Stomach (tissue), 9 donors: ENCODE data around the gene KCNAB1. TPM values are rescaled to one million over a fixed set of nuclear protein-coding genes. Genes with fewer than 3 reads are reported as not detected.

Source experiments
- DNase-seq, 2 donors: peaks; one replicate each; pipeline versions ENCODE4 v3.0.0 to v3.0.0-alpha.2; 2013 to 2019
- H3K27ac ChIP-seq, 5 donors: fragments of 200-600 bp in 4 of 5; sonication (generic) in 4 of 5; one replicate each; pipeline ENCODE4 v1.5.1; 2013 to 2019; ENCODE audit warnings: mild to moderate bottlenecking in 1 of 5, moderate library complexity in 1 of 5
- H3K27me3 ChIP-seq, 3 donors: fragments of 200-600 bp; sonication (generic); one replicate each; pipeline ENCODE4 v1.5.1; 2017 to 2019; ENCODE audit warnings: mixed run types in 1 of 3
- H3K36me3 ChIP-seq, 4 donors: fragments of 200-600 bp; sonication (generic); 1 replicate in 3 of 4; 2 replicates in 1 of 4; pipeline ENCODE4 v1.5.1; 2016 to 2019
- H3K4me1 ChIP-seq, 4 donors: fragments of 200-600 bp; sonication (generic); one replicate each; pipeline ENCODE4 v1.5.1; 2016 to 2019
- H3K4me3 ChIP-seq, 4 donors: fragments of 200-600 bp; sonication (generic) in 3 of 4; one replicate each; pipeline ENCODE4 v1.5.1; 2016 to 2019; ENCODE audit warnings: mild to moderate bottlenecking in 1 of 4
- H3K9me3 ChIP-seq, 4 donors: fragments of 200-600 bp; sonication (generic); one replicate each; pipeline ENCODE4 v1.5.1; 2016 to 2019
- EP300 ChIP-seq: sonication (generic); formaldehyde crosslinking; IDR thresholded peaks from one replicate; pipeline ENCODE4 v1.6.1; 2017; ENCODE audit warnings: antibody characterized with exemption
- POLR2A ChIP-seq, 4 donors: fragments of 450-650 bp; IDR thresholded peaks; one replicate each; pipeline ENCODE4 v1.6.1; 2016; ENCODE audit warnings: antibody characterized with exemption in 4 of 4, control low read depth in 2 of 4, mild to moderate bottlenecking in 1 of 4, moderate library complexity in 1 of 4
- POLR2AphosphoS5 ChIP-seq, 3 donors: sonication (generic); formaldehyde crosslinking; IDR thresholded peaks; one replicate each; pipeline ENCODE4 v1.6.1; 2016; ENCODE audit warnings: antibody characterized with exemption in 3 of 3
- WGBS, 5 donors: extraction: QIAGEN DNeasy Blood & Tissue Kit in 3 of 5; methylation state at CpG; one replicate each; pipeline versions ENCODE4 v1.1.5 to v1.1.7; 2013 to 2018; 5-methylcytosine and 5-hydroxymethylcytosine counted together
- intact Hi-C: fragments of 100-400 bp; cut with DNase I; formaldehyde crosslinking; loops from one replicate; pipeline ENCODE4 v1.15.1; 2023; ENCODE audit warnings: low total_unique reads
- polyA plus RNA-seq, 3 donors: library from polyadenylated mRNA; stranded (reverse); fragments of 200-250 nt; gene quantifications; one replicate each; pipeline ENCODE4 v1.2.3, GENCODE V29; 2013
- total RNA-seq, 5 donors: library from RNA; depleted of rRNA; stranded (reverse); fragments of >200 nt; gene quantifications; one replicate each; pipeline versions ENCODE4 v1.1.0 to v1.2.3, GENCODE V29; 2014 to 2016
- TF ChIP-seq, protein P1 (sequence below), 7 experiments: fragments of 450-650 bp in 4 of 7; fragments of 200-600 bp in 3 of 7; sonication (generic) in 3 of 7; IDR thresholded peaks; one replicate each; pipeline ENCODE4 v1.5.1; 2016 to 2019; ENCODE audit warnings: antibody characterized with exemption in 7 of 7, control low read depth in 2 of 7, mild to moderate bottlenecking in 1 of 7
- donor health status: healthy with polysubstance abuse.
- donor health status: Bipolar disorder and iron deficiency.
- donor health status: healthy.

Gene KCNAB1
- total and polyA plus RNA-seq, 8 donors: 0.12 to 3.8 (median 0.29) TPM; not detected in 2

DNA sequence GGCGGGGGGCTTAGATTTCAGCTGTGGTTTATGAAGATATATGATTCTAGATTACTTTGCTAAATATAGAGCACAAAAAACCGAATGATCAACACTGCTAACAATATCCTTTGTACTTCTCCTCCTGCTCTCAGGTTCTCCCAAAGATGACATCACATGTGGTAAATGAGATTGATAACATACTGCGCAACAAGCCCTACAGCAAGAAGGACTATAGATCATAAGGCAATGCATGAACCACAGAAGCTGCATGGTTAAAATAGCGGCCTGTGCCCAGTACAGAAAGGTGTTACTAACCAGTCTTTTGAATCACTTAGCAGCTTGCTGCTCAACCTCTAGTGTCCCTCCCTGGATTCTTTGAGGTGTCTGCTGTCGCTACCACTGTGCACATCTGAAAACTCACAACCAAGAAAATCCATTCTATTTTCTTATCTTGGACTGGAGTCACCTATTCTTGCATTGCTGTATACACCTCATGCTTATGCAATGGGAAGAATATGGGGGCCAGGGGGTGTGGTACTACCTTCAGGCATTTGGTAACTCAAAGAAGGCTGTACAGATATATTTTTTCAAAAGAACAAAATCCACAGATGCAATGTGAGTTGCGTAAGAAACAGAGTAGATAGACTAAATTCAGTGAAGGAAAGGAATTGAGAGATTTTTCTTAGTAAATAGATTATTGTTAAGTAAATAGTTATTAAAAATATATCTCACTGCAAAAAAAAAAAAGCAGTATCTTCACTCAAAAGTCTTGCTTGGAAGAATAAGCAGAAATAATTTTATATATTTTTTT lies 416.3 kb downstream of the KCNAB1 start:
- DNase-seq: no peak
- peak overlapping the region in 1 of 5 donors; percentile 78 for H3K27ac ChIP-seq
- peaks cover 3 to 27% (median 18%) of the 10 kb centered on the region in 4 donors for H3K36me3 ChIP-seq
- intact Hi-C loops: no loop called here
- no peak overlapping the region for H3K4me3 ChIP-seq
- 86 to 91% (median 87%) methylated on average over 6 of the region's 6 CpGs for WGBS, 5 donors
- H3K9me3 ChIP-seq: no peaks in the 10 kb centered on the region
- no peaks in the 10 kb centered on the region for H3K27me3 ChIP-seq
- no peak for TF ChIP-seq EP300
- TF ChIP-seq POLR2AphosphoS5 (IDR thresholded peaks at IDR 0.05): no peak
- TF ChIP-seq, protein P1, sequence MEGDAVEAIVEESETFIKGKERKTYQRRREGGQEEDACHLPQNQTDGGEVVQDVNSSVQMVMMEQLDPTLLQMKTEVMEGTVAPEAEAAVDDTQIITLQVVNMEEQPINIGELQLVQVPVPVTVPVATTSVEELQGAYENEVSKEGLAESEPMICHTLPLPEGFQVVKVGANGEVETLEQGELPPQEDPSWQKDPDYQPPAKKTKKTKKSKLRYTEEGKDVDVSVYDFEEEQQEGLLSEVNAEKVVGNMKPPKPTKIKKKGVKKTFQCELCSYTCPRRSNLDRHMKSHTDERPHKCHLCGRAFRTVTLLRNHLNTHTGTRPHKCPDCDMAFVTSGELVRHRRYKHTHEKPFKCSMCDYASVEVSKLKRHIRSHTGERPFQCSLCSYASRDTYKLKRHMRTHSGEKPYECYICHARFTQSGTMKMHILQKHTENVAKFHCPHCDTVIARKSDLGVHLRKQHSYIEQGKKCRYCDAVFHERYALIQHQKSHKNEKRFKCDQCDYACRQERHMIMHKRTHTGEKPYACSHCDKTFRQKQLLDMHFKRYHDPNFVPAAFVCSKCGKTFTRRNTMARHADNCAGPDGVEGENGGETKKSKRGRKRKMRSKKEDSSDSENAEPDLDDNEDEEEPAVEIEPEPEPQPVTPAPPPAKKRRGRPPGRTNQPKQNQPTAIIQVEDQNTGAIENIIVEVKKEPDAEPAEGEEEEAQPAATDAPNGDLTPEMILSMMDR (IDR thresholded peaks at IDR 0.05): no peak
- TF ChIP-seq POLR2A (IDR thresholded peaks at IDR 0.05): no peak
- peaks cover 5 to 38% (median 23%) of the 10 kb centered on the region in 4 donors for H3K4me1 ChIP-seq

DNA sequence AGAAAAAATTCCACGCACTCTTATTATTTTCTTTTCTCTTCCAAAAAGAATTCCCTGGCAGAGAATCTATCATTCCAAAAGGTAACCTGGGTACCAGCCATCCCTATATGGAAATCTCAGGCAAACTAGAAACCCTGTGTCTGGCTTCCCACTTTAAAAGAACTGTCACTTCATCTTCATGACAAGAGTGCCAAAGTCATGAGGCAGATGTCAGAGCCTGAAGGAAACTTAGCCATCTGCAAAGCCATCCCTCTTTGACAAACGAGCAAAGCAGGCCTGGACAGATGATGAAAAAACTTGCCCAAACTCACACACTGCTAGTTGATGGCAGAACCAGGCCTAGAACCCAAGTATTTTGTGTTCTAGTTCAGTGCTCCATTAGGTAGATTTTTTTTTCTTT lies 418.7 kb downstream of the KCNAB1 start:
- no peak overlapping the region for H3K4me3 ChIP-seq
- peaks cover 8 to 54% (median 27%) of the 10 kb centered on the region in 4 donors for H3K4me1 ChIP-seq
- TF ChIP-seq POLR2AphosphoS5 (IDR thresholded peaks at IDR 0.05) (no peak), EP300 (no peak), POLR2A (IDR thresholded peaks at IDR 0.05) (no peak)
- TF ChIP-seq, protein P1 (IDR thresholded peaks at IDR 0.05): no peak
- intact Hi-C loops: no loop called here
- H3K27ac ChIP-seq: no peak overlapping the region
- H3K27me3 ChIP-seq: no peaks in the 10 kb centered on the region
- H3K9me3 ChIP-seq: no peaks in the 10 kb centered on the region
- DNase-seq: no peak
- H3K36me3 ChIP-seq: peaks cover 3 to 50% (median 42%) of the 10 kb centered on the region in 4 donors
- WGBS, 5 donors: 73 to 85% (median 78%) methylated on average over 2 of the region's 2 CpGs

DNA sequence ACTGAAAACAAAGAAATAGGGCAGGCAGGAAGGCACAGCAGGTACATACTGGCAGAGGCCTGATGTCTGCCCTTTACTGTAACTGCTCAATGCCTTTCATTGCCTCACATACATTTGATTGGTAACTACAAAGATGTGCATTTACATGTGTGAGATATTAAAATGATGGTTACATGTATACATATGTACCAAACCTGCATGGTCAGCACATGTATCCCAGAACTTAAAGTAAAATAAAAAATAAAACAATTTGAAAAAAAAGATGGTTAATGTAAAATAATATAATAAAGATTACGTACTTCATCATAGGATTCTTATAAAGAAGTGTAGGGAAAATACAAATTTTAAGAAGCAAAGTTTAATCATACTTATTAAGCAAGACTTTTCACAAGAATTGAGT lies 419.4 kb downstream of the KCNAB1 start:
- TF ChIP-seq POLR2A (IDR thresholded peaks at IDR 0.05) (no peak), POLR2AphosphoS5 (IDR thresholded peaks at IDR 0.05) (no peak), EP300 (no peak)
- TF ChIP-seq, protein P1 (IDR thresholded peaks at IDR 0.05): no peak
- DNase-seq: no peak
- Histone ChIP-seq H3K4me1 (peaks cover 4 to 51% (median 26%) of the 10 kb centered on the region in 4 donors), H3K27me3 (no peaks in the 10 kb centered on the region), H3K9me3 (no peaks in the 10 kb centered on the region), H3K4me3 (no peak overlapping the region), H3K27ac (no peak overlapping the region), H3K36me3 (peaks cover 6 to 58% (median 49%) of the 10 kb centered on the region in 4 donors)
- intact Hi-C loops: loop anchor here (10.0 kb wide), 2 partner anchors 135 to 535 kb away; partner anchors contain the start of gene TIPARP
- whole genome bisulfite sequencing, 5 donors: 97 to 100% (median 100%) methylated on average over 1 of the region's 1 CpG

DNA sequence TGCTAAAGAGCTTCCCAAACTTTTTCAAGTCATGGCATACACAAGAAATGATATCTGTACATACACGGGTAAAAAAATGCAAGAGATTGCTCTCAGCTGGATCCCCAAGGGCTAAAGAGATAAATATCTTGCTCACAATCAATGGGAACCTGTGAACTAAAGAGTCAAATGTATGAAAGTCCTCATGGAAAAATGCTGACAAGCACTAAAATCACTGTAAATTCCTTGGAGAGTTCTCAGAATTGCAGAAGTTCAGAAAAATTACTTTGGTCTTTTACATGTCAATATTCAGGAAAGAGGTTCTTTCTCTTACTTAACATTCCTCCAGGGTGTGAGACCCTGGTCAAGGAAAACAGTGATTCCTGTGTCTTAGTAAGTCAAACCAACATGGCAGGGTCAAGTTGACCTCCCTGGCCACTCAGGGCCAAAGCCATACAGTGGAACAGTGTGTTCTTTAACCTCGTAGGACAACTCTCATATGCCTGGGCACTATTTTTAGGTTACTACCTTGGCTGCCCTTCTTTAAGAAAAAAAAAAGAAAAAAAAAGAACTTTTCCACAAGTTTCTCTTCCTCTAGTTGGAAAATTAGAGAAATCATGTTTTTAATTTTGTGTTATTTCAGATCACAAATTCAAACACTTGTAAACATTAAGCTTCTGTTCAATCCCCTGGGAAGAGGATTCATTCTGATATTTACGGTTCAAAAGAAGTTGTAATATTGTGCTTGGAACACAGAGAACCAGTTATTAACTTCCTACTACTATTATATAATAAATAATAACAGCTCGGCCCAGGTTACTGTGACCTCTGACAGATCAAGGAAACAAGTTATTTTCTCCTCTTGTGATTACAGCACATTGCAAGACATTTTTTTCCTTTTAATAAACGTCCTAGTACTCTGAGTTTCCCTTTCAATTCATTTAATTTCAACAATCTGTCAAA lies 422.0 kb downstream of the KCNAB1 start:
- no peaks in the 10 kb centered on the region for H3K9me3 ChIP-seq
- DNase-seq: no peak
- H3K27me3 ChIP-seq: no peaks in the 10 kb centered on the region
- peak overlapping the region in 3 of 5 donors; percentile 7 to 52 (median 18) for H3K27ac ChIP-seq
- peaks cover 0 to 41% (median 21%) of the 10 kb centered on the region in 4 donors for H3K4me1 ChIP-seq
- intact Hi-C loops: loop anchor here (10.0 kb wide), 2 partner anchors 132 to 532 kb away; partner anchors contain the start of gene TIPARP
- peaks cover 12 to 84% (median 71%) of the 10 kb centered on the region in 4 donors for H3K36me3 ChIP-seq
- 38 to 63% (median 47%) methylated on average over 5 of the region's 5 CpGs for WGBS, 5 donors
- TF ChIP-seq POLR2AphosphoS5 (IDR thresholded peaks at IDR 0.05) (no peak), EP300 (no peak), POLR2A (IDR thresholded peaks at IDR 0.05) (no peak)
- TF ChIP-seq, protein P1 (IDR thresholded peaks at IDR 0.05): no peak
- H3K4me3 ChIP-seq: no peak overlapping the region
